GM12878 (cell line): ENCODE data around the gene GPSM3. TPM values are rescaled to one million over a fixed set of nuclear protein-coding genes. Genes with fewer than 3 reads are reported as not detected.

Source experiments
- ATAC-seq: fragments of 200-7000 bp; cut with Tn5 transposase; 3 replicates; pipeline ENCODE4 v1.9.1; 2020; ENCODE audit warnings: mild to moderate bottlenecking, moderate library complexity
- BruUV-seq: library from RNA; stranded (reverse); fragments of 400-500 nt; replicated peaks from 2 replicates; lab custom pipeline; 2021; lab: Mats Ljungman, UMichigan
- CTCF ChIA-PET: fragments of 300-600 bp; sonication (Branson Sonifier 250); formaldehyde crosslinking; extraction: SDS; loops from one replicate; lab custom pipeline; 2021; ENCODE audit warnings: inconsistent platforms; lab: Yijun Ruan, JAX
- POLR2A ChIA-PET: fragments of 350-600 bp; formaldehyde crosslinking; extraction: SDS; loops from one replicate; lab custom pipeline; 2021; ENCODE audit warnings: inconsistent platforms; lab: Charles Lee
- RAD21 ChIA-PET: fragments of 300-600 bp; sonication (Branson Sonifier 250); formaldehyde crosslinking; loops from one replicate; lab custom pipeline; 2023; ENCODE audit warnings: antibody characterized with exemption; ENCODE audit not compliant: unreplicated experiment; lab: Charles Lee
- SMC1A ChIA-PET: fragments of 300-600 bp; sonication (Branson Sonifier 250); formaldehyde crosslinking; loops from one replicate; lab custom pipeline; 2023; ENCODE audit not compliant: unreplicated experiment, uncharacterized antibody; lab: Charles Lee
- DNase-seq: peaks from one replicate; pipeline ENCODE4 v3.0.0-alpha.2; 2011; ENCODE audit warnings: low read depth, low spot score
- FAIRE-seq: peaks from 3 replicates; lab custom pipeline; 2011; peaks lifted over from hg19 to GRCh38; lab: Jason Lieb, UNC
- H2AFZ ChIP-seq: 2 replicates; pipeline ENCODE4 v1.6.0; 2011; ENCODE audit warnings: low read depth, low read length, control low read depth; ENCODE audit not compliant: control insufficient read depth
- H3K27ac ChIP-seq: 2 replicates; pipeline ENCODE4 v1.5.1; 2011; ENCODE audit warnings: control low read depth; ENCODE audit not compliant: control insufficient read depth, insufficient read depth
- H3K27me3 ChIP-seq, 2 experiments: replicated peaks in 1 of 2; 2 replicates each; pipeline versions ENCODE4 v1.6.0 to v1.6.1; 2011; ENCODE audit warnings: low read length in 1 of 2; ENCODE audit not compliant: control insufficient read depth in 2 of 2, insufficient read depth in 2 of 2
- H3K36me3 ChIP-seq, 2 experiments: 2 replicates each; pipeline ENCODE4 v1.5.1; 2011; ENCODE audit warnings: low read length in 1 of 2; ENCODE audit not compliant: control insufficient read depth in 2 of 2, insufficient read depth in 2 of 2
- H3K4me1 ChIP-seq: 2 replicates; pipeline ENCODE4 v1.6.1; 2011; ENCODE audit warnings: mild to moderate bottlenecking, low read length, moderate library complexity, mixed read lengths; ENCODE audit not compliant: control insufficient read depth, insufficient read depth
- H3K4me2 ChIP-seq: 2 replicates; pipeline ENCODE4 v1.6.0; 2011; ENCODE audit warnings: control low read depth; ENCODE audit not compliant: control insufficient read depth, insufficient read depth
- H3K4me3 ChIP-seq: fragments of 200-600 bp; sonication (generic); 2 replicates; pipeline ENCODE4 v1.5.1; 2016
- H3K79me2 ChIP-seq: 2 replicates; pipeline ENCODE4 v1.6.0; 2011; ENCODE audit warnings: low read length; ENCODE audit not compliant: control insufficient read depth, insufficient read depth
- H3K9ac ChIP-seq: 2 replicates; pipeline ENCODE4 v1.8.0; 2011; ENCODE audit warnings: low read length, control low read depth, mixed read lengths; ENCODE audit not compliant: control insufficient read depth, insufficient read depth
- H3K9me3 ChIP-seq: replicated peaks from 3 replicates; pipeline ENCODE4 v1.5.1; 2011; ENCODE audit warnings: mild to moderate bottlenecking, low read length; ENCODE audit not compliant: control insufficient read depth, insufficient read depth
- H4K20me1 ChIP-seq: 2 replicates; pipeline ENCODE4 v1.6.0; 2011; ENCODE audit not compliant: control insufficient read depth, insufficient read depth
- ASH2L ChIP-seq: fragments of 300-600, 200-600 bp; sonication (generic); IDR thresholded peaks from 2 replicates; pipeline ENCODE4 v1.6.1; 2017; ENCODE audit warnings: low read depth, mild to moderate bottlenecking, borderline replicate concordance
- EED ChIP-seq: sonication (generic); IDR thresholded peaks from 2 replicates; pipeline ENCODE4 v1.6.1; 2016; ENCODE audit warnings: antibody characterized with exemption, low read depth
- EP300 ChIP-seq, 2 experiments: fragments of 150-350 bp in 1 of 2; IDR thresholded peaks; 2 replicates each; pipeline ENCODE4 v1.6.1; 2011 to 2012; ENCODE audit warnings: low read depth in 2 of 2, low read length in 2 of 2, borderline replicate concordance in 1 of 2, improper control_type of control experiment in 1 of 2, inconsistent platforms in 1 of 2; ENCODE audit not compliant: control insufficient read depth in 1 of 2
- ESRRA ChIP-seq: IDR thresholded peaks from 2 replicates; pipeline ENCODE4 v1.6.1; 2012; ENCODE audit warnings: mild to moderate bottlenecking, low read length, improper control_type of control experiment
- IKZF2 ChIP-seq, 2 experiments: fragments of 450-650 bp; IDR thresholded peaks; 2 replicates each; pipeline ENCODE4 v1.6.1; 2017; ENCODE audit warnings: mild to moderate bottlenecking in 2 of 2, moderate library complexity in 2 of 2
- NR2F1 ChIP-seq: fragments of 450-650 bp; conservative IDR thresholded peaks from 2 replicates; pipeline ENCODE4 v1.6.1; 2017; ENCODE audit warnings: mild to moderate bottlenecking
- TCF7 ChIP-seq: IDR thresholded peaks from 2 replicates; pipeline ENCODE4 v1.6.1; 2014; ENCODE audit warnings: antibody characterized with exemption, borderline replicate concordance
- WGBS: methylation state at CpG from one replicate; pipeline ENCODE4 v1.1.6; 2016; ENCODE audit warnings: low lambda C conversion rate; ENCODE audit not compliant: insufficient replicate concordance, insufficient coverage; ENCODE audit errors: missing lambda C conversion rate; 5-methylcytosine and 5-hydroxymethylcytosine counted together
- in situ Hi-C: fragments of 300-500 bp; cut with MboI; formaldehyde crosslinking; loops from 9 replicates; pipeline ENCODE4 v1.14.3; 2018; ENCODE audit warnings: mixed read lengths
- intact Hi-C: fragments of 100-400 bp; cut with micrococcal nuclease; formaldehyde crosslinking; loops from one replicate; pipeline ENCODE4 v1.14.2; 2022; ENCODE audit not compliant: unreplicated experiment
- polyA plus RNA-seq, 11 experiments: library from polyadenylated mRNA; depleted of rRNA in 4 of 11; unstranded in 6 of 11; stranded (reverse) in 5 of 11; fragments of >200 nt; fragmentation: Nextera tagmentation in 4 of 11; fragmentation: Illumina TruSeq in 1 of 11; extraction: Ambion mirVana in 4 of 11; extraction: Trizol in 1 of 11; gene quantifications; 1 replicate in 1 of 11; 2 replicates in 10 of 11; pipeline versions ENCODE4 v1.2.1 to v1.2.3, GENCODE V29; 2011 to 2016; ENCODE audit warnings: inconsistent platforms in 2 of 11, missing spikeins in 2 of 11, low read depth in 1 of 11
- total RNA-seq, 4 experiments: library from RNA; depleted of rRNA in 3 of 4; stranded (reverse); fragments of >200 nt in 3 of 4; fragmentation: Illumina TruSeq in 1 of 4; extraction: Trizol in 1 of 4; gene quantifications; 2 replicates each; pipeline versions ENCODE4 v1.2.1 to v1.2.3, GENCODE V29; 2013 to 2021

Gene GPSM3
- total and polyA plus RNA-seq, 10 of the 15 experiments (the other 5 are each of a cell fraction or from before 2014, with no cell fraction given): 22.0 to 137 (median 113) TPM

GRCh38 chr6:32240686-32241085, 48.2 kb upstream of the GPSM3 start:
- CTCF ChIA-PET: interaction anchor here (1.5 kb wide), 2 partner anchors 16 to 544 kb away, joined by 3 to 4 read pairs; no protein-coding TSS in a partner anchor
- ATAC-seq (no peak; the same call in 1 of the 3 replicates), DNase-seq (no peak), FAIRE-seq (peak; percentile 69)
- H3K4me2 ChIP-seq: no peak overlapping the region
- no peaks in the 10 kb centered on the region for H3K36me3 ChIP-seq
- H2AFZ ChIP-seq: no peak overlapping the region
- SMC1A ChIA-PET: interaction anchor here (1.2 kb wide), 1 partner anchor 9 kb away, joined by 3 read pairs; no protein-coding TSS in a partner anchor
- in situ Hi-C loops (no loop called here), intact Hi-C loops (loop anchor here (5.0 to 10.0 kb wide), 2 partner anchors 123 to 464 kb away; no protein-coding TSS in a partner anchor)
- H3K27me3 ChIP-seq: no peaks in the 10 kb centered on the region; a peak in 1 of 4 replicates
- H3K9me3 ChIP-seq: no peaks in the 10 kb centered on the region
- BruUV-seq: no TSS peak
- H4K20me1 ChIP-seq: no peaks in the 10 kb centered on the region
- 94% methylated on average over 1 of the region's 1 CpG for WGBS
- H3K9ac ChIP-seq: no peak overlapping the region
- no peaks in the 10 kb centered on the region for H3K4me1 ChIP-seq
- TF ChIP-seq EP300 (IDR thresholded peaks at IDR 0.05; ENCODE audit: borderline replicate concordance in 1 of 2, control insufficient read depth in 1 of 2, low read depth in 2 of 2, low read length in 2 of 2) (0 out of 4 replicates have a peak, but pooled peaks of 1 of the 2 experiments have one; percentile 26), IKZF2 (IDR thresholded peaks at IDR 0.05) (0 out of 4 replicates have a peak, but pooled peaks of 1 of the 2 experiments have one; percentile 24), EED (0 out of 2 replicates have a peak, but pooled peaks have one; percentile 19), TCF7 (no peak), ASH2L (no peak), NR2F1 (peak; percentile 87), ESRRA (peak; percentile 84; the same call in 1 of the 2 replicates)
- H3K27ac ChIP-seq: no peak overlapping the region
- RAD21 ChIA-PET: no interaction called here
- POLR2A ChIA-PET: no interaction called here
- H3K79me2 ChIP-seq: no peaks in the 10 kb centered on the region
- no peak overlapping the region for H3K4me3 ChIP-seq
